Keratinocyte (primary cell): ENCODE measurements around the gene NFIC. TPM values are rescaled to one million over a fixed set of nuclear protein-coding genes. Genes with fewer than 3 reads are reported as not detected.

Source experiments
- DNase-seq: peaks from one replicate; pipeline ENCODE4 v3.0.0-alpha.2; 2011; ENCODE audit warnings: low read depth, missing footprints, low spot score
- FAIRE-seq: peaks from 2 replicates; lab custom pipeline; 2011; peaks lifted over from hg19 to GRCh38; lab: Jason Lieb, UNC
- H2AFZ ChIP-seq: 2 replicates; pipeline ENCODE4 v1.6.0; 2012; ENCODE audit warnings: low read length, control low read depth, inconsistent platforms; ENCODE audit not compliant: control insufficient read depth
- H3K27ac ChIP-seq: 2 replicates; pipeline ENCODE4 v1.5.1; 2011; ENCODE audit warnings: low read length; ENCODE audit not compliant: control insufficient read depth, insufficient read depth
- H3K27me3 ChIP-seq: 3 replicates; pipeline ENCODE4 v1.6.0; 2011; ENCODE audit warnings: low read length; ENCODE audit not compliant: control insufficient read depth, insufficient read depth; ENCODE audit errors: extremely low read depth
- H3K36me3 ChIP-seq, 2 experiments: 2 replicates in 1 of 2; 3 replicates in 1 of 2; pipeline ENCODE4 v1.5.1; 2011; ENCODE audit warnings: low read length in 2 of 2, mild to moderate bottlenecking in 1 of 2; ENCODE audit not compliant: control insufficient read depth in 2 of 2, insufficient read depth in 2 of 2; ENCODE audit errors: extremely low read depth in 1 of 2
- H3K4me1 ChIP-seq: 3 replicates; pipeline ENCODE4 v1.5.1; 2011; ENCODE audit warnings: low read length; ENCODE audit not compliant: control insufficient read depth, insufficient read depth; ENCODE audit errors: extremely low read depth
- H3K4me2 ChIP-seq: 3 replicates; pipeline ENCODE4 v1.6.0; 2011; ENCODE audit warnings: low read depth, low read length; ENCODE audit not compliant: control insufficient read depth, insufficient read depth; ENCODE audit errors: extremely low read depth
- H3K4me3 ChIP-seq, 3 experiments: fragments of 200-600 bp in 1 of 3; sonication (generic) in 1 of 3; 2 replicates in 2 of 3; 3 replicates in 1 of 3; pipeline ENCODE4 v1.5.1; 2011 to 2016; ENCODE audit warnings: low read length in 3 of 3, mild to moderate bottlenecking in 3 of 3, control low read depth in 2 of 3, inconsistent platforms in 1 of 3, low read depth in 1 of 3, mixed read lengths in 1 of 3, mixed run types in 1 of 3, moderate library complexity in 1 of 3; ENCODE audit not compliant: control insufficient read depth in 2 of 3, insufficient read depth in 2 of 3; ENCODE audit errors: extremely low read depth in 1 of 3
- H3K79me2 ChIP-seq: 2 replicates; pipeline ENCODE4 v1.6.0; 2012; ENCODE audit warnings: low read length; ENCODE audit not compliant: control insufficient read depth, insufficient read depth
- H3K9ac ChIP-seq: 3 replicates; pipeline ENCODE4 v1.6.0; 2011; ENCODE audit warnings: low read length; ENCODE audit not compliant: control insufficient read depth, insufficient read depth; ENCODE audit errors: extremely low read depth
- H3K9me1 ChIP-seq: 3 replicates; pipeline ENCODE4 v1.6.0; 2011; ENCODE audit warnings: low read length; ENCODE audit not compliant: control insufficient read depth, insufficient read depth; ENCODE audit errors: extremely low read depth
- H3K9me3 ChIP-seq: 2 replicates; pipeline ENCODE4 v1.5.1; 2012; ENCODE audit warnings: low read depth, low read length; ENCODE audit not compliant: control insufficient read depth
- H4K20me1 ChIP-seq: 3 replicates; pipeline ENCODE4 v1.6.0; 2011; ENCODE audit warnings: low read length; ENCODE audit not compliant: control insufficient read depth, insufficient read depth; ENCODE audit errors: extremely low read depth
- EZH2 ChIP-seq: IDR thresholded peaks from one replicate; pipeline ENCODE4 v1.6.1; 2012; ENCODE audit warnings: inconsistent platforms, mild to moderate bottlenecking, low read length, moderate library complexity
- dilution Hi-C: fragments of 300-500 bp; cut with MboI; formaldehyde crosslinking; loops from one replicate; pipeline ENCODE4 v1.7.0; 2020; ENCODE audit warnings: low sequenced_read_pairs; ENCODE audit not compliant: extremely low pct_ligation_motif_present
- polyA plus RNA-seq, 5 experiments: library from polyadenylated mRNA; depleted of rRNA in 3 of 5; stranded (reverse) in 3 of 5; stranded (forward) in 1 of 5; unstranded in 1 of 5; fragments of >200 nt; gene quantifications; 1 replicate in 1 of 5; 2 replicates in 3 of 5; 3 replicates in 1 of 5; pipeline versions ENCODE4 v1.2.1 to v1.2.3, GENCODE V29; 2011 to 2012; ENCODE audit warnings: missing spikeins in 2 of 5, low read depth in 1 of 5, low replicate concordance in 1 of 5
- TF ChIP-seq, protein P1 (sequence below), 3 experiments: IDR thresholded peaks in 1 of 3; conservative IDR thresholded peaks in 1 of 3; optimal IDR thresholded peaks in 1 of 3; 2 replicates in 2 of 3; 3 replicates in 1 of 3; pipeline versions ENCODE3 to v1.5.1; 2011; ENCODE audit warnings: low read length in 3 of 3, mild to moderate bottlenecking in 3 of 3, moderate library complexity in 2 of 3, control low read depth in 1 of 3, inconsistent platforms in 1 of 3; ENCODE audit not compliant: insufficient read depth in 2 of 3; ENCODE audit errors: extremely low read depth in 1 of 3

Gene NFIC
- polyA plus RNA-seq, 1 donor (not counting 4 experiments of a cell fraction or from before 2014, with no cell fraction given), result 2.4 TPM

DNA sequence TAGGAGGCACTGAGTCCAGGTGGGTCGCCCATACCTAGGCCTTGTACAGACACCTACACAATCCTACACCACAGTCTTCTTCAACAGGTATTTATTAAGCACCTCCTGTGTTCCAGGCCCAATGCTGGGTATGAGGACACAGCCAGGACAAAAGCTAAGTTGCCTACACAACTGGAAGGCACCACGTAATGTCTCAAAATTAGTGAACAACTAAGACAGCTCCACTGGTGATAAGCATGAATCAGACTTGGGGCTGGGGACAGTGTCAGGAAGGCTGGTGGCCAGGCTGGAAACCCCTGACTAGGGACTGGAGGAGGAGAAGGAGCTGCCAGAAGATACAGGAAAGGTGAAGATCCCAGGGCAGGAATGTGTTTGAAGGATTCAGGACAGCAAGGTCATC is 111.6 kb downstream of the NFIC start:
- no peak for TF ChIP-seq EZH2
- TF ChIP-seq, protein P1, sequence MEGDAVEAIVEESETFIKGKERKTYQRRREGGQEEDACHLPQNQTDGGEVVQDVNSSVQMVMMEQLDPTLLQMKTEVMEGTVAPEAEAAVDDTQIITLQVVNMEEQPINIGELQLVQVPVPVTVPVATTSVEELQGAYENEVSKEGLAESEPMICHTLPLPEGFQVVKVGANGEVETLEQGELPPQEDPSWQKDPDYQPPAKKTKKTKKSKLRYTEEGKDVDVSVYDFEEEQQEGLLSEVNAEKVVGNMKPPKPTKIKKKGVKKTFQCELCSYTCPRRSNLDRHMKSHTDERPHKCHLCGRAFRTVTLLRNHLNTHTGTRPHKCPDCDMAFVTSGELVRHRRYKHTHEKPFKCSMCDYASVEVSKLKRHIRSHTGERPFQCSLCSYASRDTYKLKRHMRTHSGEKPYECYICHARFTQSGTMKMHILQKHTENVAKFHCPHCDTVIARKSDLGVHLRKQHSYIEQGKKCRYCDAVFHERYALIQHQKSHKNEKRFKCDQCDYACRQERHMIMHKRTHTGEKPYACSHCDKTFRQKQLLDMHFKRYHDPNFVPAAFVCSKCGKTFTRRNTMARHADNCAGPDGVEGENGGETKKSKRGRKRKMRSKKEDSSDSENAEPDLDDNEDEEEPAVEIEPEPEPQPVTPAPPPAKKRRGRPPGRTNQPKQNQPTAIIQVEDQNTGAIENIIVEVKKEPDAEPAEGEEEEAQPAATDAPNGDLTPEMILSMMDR (optimal IDR thresholded peaks at IDR 0.05 in 1 of 3, IDR thresholded peaks at IDR 0.05 in 1 of 3, conservative IDR thresholded peaks at IDR 0.05 in 1 of 3; ENCODE audit: extremely low read depth in 1 of 3, insufficient read depth in 2 of 3, low read length in 3 of 3), result no peak
- Histone ChIP-seq H3K36me3 (no peaks in the 10 kb centered on the region), H3K9ac (no peak overlapping the region), H3K9me3 (no peaks in the 10 kb centered on the region), H3K27me3 (peaks cover 29% of the 10 kb centered on the region), H3K27ac (no peak overlapping the region), H3K79me2 (no peaks in the 10 kb centered on the region), H3K4me2 (no peak overlapping the region), H3K4me3 (no peak overlapping the region), H4K20me1 (peaks cover 3% of the 10 kb centered on the region), H3K9me1 (no peaks in the 10 kb centered on the region), H3K4me1 (no peaks in the 10 kb centered on the region), H2AFZ (no peak overlapping the region)
- dilution Hi-C loops, result no loop called here
- DNase-seq (no peak), FAIRE-seq (no peak)

DNA sequence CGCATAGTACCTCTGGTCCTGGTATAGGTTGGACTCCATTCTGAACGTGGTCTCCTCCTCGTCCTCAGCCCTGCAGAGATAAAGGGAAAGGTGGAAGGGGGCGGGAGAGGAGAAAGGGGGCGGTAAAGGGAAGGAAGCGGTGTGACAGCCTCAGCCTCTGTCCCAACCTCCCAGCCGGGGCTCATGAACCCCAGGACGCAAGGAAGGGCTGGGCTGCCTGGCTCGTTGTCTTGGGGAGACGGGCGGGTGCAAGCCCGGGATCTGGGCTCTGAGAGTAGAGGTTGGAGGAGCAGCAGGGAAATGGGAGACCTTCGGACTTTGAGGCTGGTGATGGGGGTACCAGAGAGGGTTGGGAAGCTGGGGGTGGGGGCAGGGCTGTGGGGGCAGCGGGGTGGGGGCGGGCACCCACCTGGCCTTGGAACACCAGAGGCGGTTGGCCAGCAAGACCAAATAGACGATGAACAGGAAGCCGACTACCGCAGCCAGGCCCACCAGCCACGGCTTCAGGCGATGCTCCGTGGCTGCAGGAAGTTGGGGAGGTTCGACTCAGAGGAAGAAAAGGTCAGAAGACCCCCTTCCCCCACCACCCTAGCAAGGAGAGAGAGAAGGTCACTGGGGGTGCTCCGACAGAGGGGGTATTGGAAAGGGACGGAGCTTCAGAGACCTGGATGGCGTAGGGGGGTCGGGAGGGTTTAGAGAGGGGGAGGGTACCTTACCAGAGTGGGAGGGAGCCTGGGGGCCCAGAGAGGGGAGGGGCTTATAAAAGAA is 112.2 kb downstream of the NFIC start:
- Histone ChIP-seq H3K4me1 (no peaks in the 10 kb centered on the region), H4K20me1 (peaks cover 3% of the 10 kb centered on the region), H3K27ac (no peak overlapping the region), H3K27me3 (peaks cover 35% of the 10 kb centered on the region), H3K9me1 (no peaks in the 10 kb centered on the region), H3K36me3 (no peaks in the 10 kb centered on the region), H2AFZ (no peak overlapping the region), H3K9ac (no peak overlapping the region), H3K4me3 (no peak overlapping the region), H3K4me2 (no peak overlapping the region), H3K79me2 (no peaks in the 10 kb centered on the region), H3K9me3 (no peaks in the 10 kb centered on the region)
- DNase-seq, result no peak
- FAIRE-seq, result no peak
- no peak for TF ChIP-seq EZH2
- TF ChIP-seq, protein P1 (optimal IDR thresholded peaks at IDR 0.05 in 1 of 3, IDR thresholded peaks at IDR 0.05 in 1 of 3, conservative IDR thresholded peaks at IDR 0.05 in 1 of 3; ENCODE audit: extremely low read depth in 1 of 3, insufficient read depth in 2 of 3, low read length in 3 of 3), result no peak
- dilution Hi-C loops, result no loop called here
